ENCODE results near the gene ENTPD2. TPM values are rescaled to one million over a fixed set of nuclear protein-coding genes. Genes with fewer than 3 reads are reported as not detected.
A peak's percentile ranks its signal among the peaks of the same experiment; 100 is the strongest.

The ENTPD2 gene
- total and polyA plus RNA-seq, 10 of the 15 experiments (the other 5 are each of a cell fraction or from before 2014, with no cell fraction given) = 0.15 to 1.8 (median 0.65) TPM; not detected in 2

- Histone ChIP-seq H3K27me3 (replicated peaks in 1 of 2; ENCODE audit: control insufficient read depth in 2 of 2, insufficient read depth in 2 of 2, low read length in 1 of 2) (no peaks in the 10 kb centered on the region), H3K4me1 (ENCODE audit: control insufficient read depth, insufficient read depth, low read length) (peaks cover 11% of the 10 kb centered on the region), H4K20me1 (ENCODE audit: control insufficient read depth, insufficient read depth) (no peaks in the 10 kb centered on the region), H3K4me3 (peak overlapping the region; percentile 49; the same call in 1 of the 2 replicates), H3K9ac (ENCODE audit: control insufficient read depth, insufficient read depth, low read length) (peak overlapping the region; percentile 5; the same call in 1 of the 2 replicates), H3K4me2 (ENCODE audit: control insufficient read depth, insufficient read depth) (peak overlapping the region; percentile 61), H3K79me2 (ENCODE audit: control insufficient read depth, insufficient read depth, low read length) (no peaks in the 10 kb centered on the region), H3K36me3 (ENCODE audit: control insufficient read depth in 2 of 2, insufficient read depth in 2 of 2, low read length in 1 of 2) (peaks cover 8 to 23% of the 10 kb centered on the region in 2 experiments; a peak in 3 of 4 replicates), H3K27ac (ENCODE audit: control insufficient read depth, insufficient read depth) (peak overlapping the region; percentile 61), H3K9me3 (replicated peaks; ENCODE audit: control insufficient read depth, insufficient read depth, low read length) (no peaks in the 10 kb centered on the region; the same call in 2 of the 3 replicates), H2AFZ (ENCODE audit: control insufficient read depth, low read depth, low read length) (peak overlapping the region; percentile 64)
- ChIA-PET POLR2A (interaction anchor here (0.5 to 2.8 kb wide), 21 partner anchors 8 to 145 kb away, joined by 3 to 38 read pairs (median 4); partner anchors contain the start of genes MAN1B1, RNF208, RNF224 and SAPCD2), RAD21 (ENCODE audit: unreplicated experiment) (interaction anchor here (0.6 to 2.0 kb wide), 23 partner anchors 8 to 141 kb away, joined by 3 to 32 read pairs (median 5); partner anchors contain the start of genes ANAPC2, DPP7, MAN1B1 and RNF224), CTCF (interaction anchor here (0.6 to 1.7 kb wide), 23 partner anchors 8 to 310 kb away, joined by 3 to 41 read pairs (median 5); partner anchors contain the start of genes DPP7, MAN1B1, RNF224 and SAPCD2), SMC1A (ENCODE audit: uncharacterized antibody, unreplicated experiment) (interaction anchor here (0.7 to 1.9 kb wide), 15 partner anchors 9 to 129 kb away, joined by 3 to 14 read pairs (median 4); partner anchors contain the start of genes ANAPC2, CYSRT1, MAN1B1 and SAPCD2)
- in situ Hi-C loops (cut with MboI) = no loop called here
- FAIRE-seq (peak; percentile 97), DNase-seq (ENCODE audit: low read depth, low spot score) (peak; percentile 61), ATAC-seq (peak; percentile 99)
- no TSS peak for BruUV-seq (replicated peaks)
- WGBS (ENCODE audit: insufficient coverage, insufficient replicate concordance, low lambda C conversion rate, missing lambda C conversion rate) = 30% methylated on average over 30 of the region's 30 CpGs
- intact Hi-C loops (cut with micrococcal nuclease; ENCODE audit: unreplicated experiment) = no loop called here
- TF ChIP-seq NR2C1 (IDR thresholded peaks at IDR 0.05) (no peak), MEF2B (IDR thresholded peaks at IDR 0.05; ENCODE audit: partially characterized antibody, poor library complexity, severe bottlenecking) (peak; percentile 60), MAX (IDR thresholded peaks at IDR 0.05; ENCODE audit: low read depth, low read length) (no peak), GATAD2B (conservative IDR thresholded peaks at IDR 0.05; ENCODE audit: low read depth) (peak; percentile 47; the same call in 1 of the 2 replicates), ZNF384 (IDR thresholded peaks at IDR 0.05; ENCODE audit: borderline replicate concordance, low read depth, low read length) (no peak), ZNF592 (IDR thresholded peaks at IDR 0.05) (no peak), ZNF217 (IDR thresholded peaks at IDR 0.05) (no peak), ZNF622 (IDR thresholded peaks at IDR 0.05) (no peak), JUND (IDR thresholded peaks at IDR 0.05; ENCODE audit: low read depth, low read length) (peak; percentile 50; the same call in 1 of the 2 replicates), CTCF (IDR thresholded peaks at IDR 0.05 in 2 of 3, conservative IDR thresholded peaks at IDR 0.05 in 1 of 3; ENCODE audit: control insufficient read depth in 2 of 3, extremely low read depth in 1 of 3, insufficient read depth in 1 of 3, low read depth in 3 of 3, low read length in 3 of 3) (peak; percentile 63 to 84 (median 67)), EZH2 (IDR thresholded peaks at IDR 0.05; ENCODE audit: borderline replicate concordance, control insufficient read depth, low read depth, low read length) (no peak), TAF1 (IDR thresholded peaks at IDR 0.05; ENCODE audit: borderline replicate concordance, low read depth, low read length) (peak; percentile 38; the same call in 1 of the 2 replicates), SREBF1 (IDR thresholded peaks at IDR 0.05; ENCODE audit: low read length) (no peak), STAT1 (conservative IDR thresholded peaks at IDR 0.05) (0 out of 2 replicates have a peak, but pooled peaks have one; percentile 28), MYC (IDR thresholded peaks at IDR 0.05; ENCODE audit: insufficient read depth, insufficient read length, insufficient replicate concordance, low read length, severe bottlenecking) (no peak)
Measured at GRCh38 chr9:137095664-137096517, 42.0 kb upstream of the ENTPD2 start.
